Smooth muscle cell (in vitro differentiated cells): Measurements from ENCODE around the gene RASAL2. TPM values are rescaled to one million over a fixed set of nuclear protein-coding genes. Genes with fewer than 3 reads are reported as not detected.

ENCODE experiments used
- DNase-seq: peaks from one replicate; lab custom pipeline; 2025; ENCODE audit not compliant: unreplicated experiment; lab: John Stamatoyannopoulos, UW
- H2AFZ ChIP-seq: fragments of 200-600 bp; sonication (generic); 2 replicates; pipeline ENCODE4 v1.6.0; 2016; ENCODE audit warnings: antibody characterized with exemption, low read depth, mild to moderate bottlenecking
- H3F3A ChIP-seq: fragments of 200-600 bp; sonication (generic); 2 replicates; pipeline ENCODE4 v1.6.0; 2017; ENCODE audit warnings: antibody characterized with exemption, low read depth
- H3K27ac ChIP-seq: fragments of 200-600 bp; sonication (generic); 2 replicates; pipeline ENCODE4 v1.5.1; 2016; ENCODE audit warnings: low read depth, mild to moderate bottlenecking
- H3K27me3 ChIP-seq: fragments of 200-600 bp; sonication (generic); 2 replicates; pipeline ENCODE4 v1.6.1; 2016; ENCODE audit warnings: low read depth, mild to moderate bottlenecking
- H3K36me3 ChIP-seq: fragments of 200-600 bp; sonication (generic); 2 replicates; pipeline ENCODE4 v1.5.1; 2016; ENCODE audit warnings: low read depth
- H3K4me1 ChIP-seq: fragments of 200-600 bp; sonication (generic); 2 replicates; pipeline ENCODE4 v1.5.1; 2016; ENCODE audit warnings: low read depth
- H3K4me2 ChIP-seq: fragments of 200-600 bp; sonication (generic); 2 replicates; pipeline ENCODE4 v1.6.0; 2016; ENCODE audit warnings: mild to moderate bottlenecking
- H3K4me3 ChIP-seq: fragments of 200-600 bp; sonication (generic); 2 replicates; pipeline ENCODE4 v1.5.1; 2016; ENCODE audit warnings: mild to moderate bottlenecking
- H3K79me2 ChIP-seq: fragments of 200-600 bp; sonication (generic); 2 replicates; pipeline ENCODE4 v1.6.0; 2016; ENCODE audit warnings: low read depth, mild to moderate bottlenecking
- H3K9ac ChIP-seq: fragments of 200-600 bp; sonication (generic); 2 replicates; pipeline ENCODE4 v1.6.0; 2016; ENCODE audit warnings: low read depth
- H3K9me3 ChIP-seq: fragments of 200-600 bp; sonication (generic); replicated peaks from 2 replicates; pipeline ENCODE4 v1.5.1; 2016; ENCODE audit warnings: low read depth
- H4K20me1 ChIP-seq: fragments of 200-600 bp; sonication (generic); 2 replicates; pipeline ENCODE4 v1.6.0; 2016; ENCODE audit warnings: low read depth
- WGBS: methylation state at CpG from one replicate; pipeline ENCODE4 v1.1.7; 2016; ENCODE audit warnings: low lambda C conversion rate; 5-methylcytosine and 5-hydroxymethylcytosine counted together
- polyA plus RNA-seq: library from polyadenylated mRNA; unstranded; fragments of >200 nt; fragmentation: Nextera tagmentation; extraction: Ambion mirVana; gene quantifications from 2 replicates; pipeline ENCODE4 v1.2.1, GENCODE V29; 2016
- total RNA-seq: library from RNA; depleted of rRNA; stranded (reverse); fragments of >200 nt; gene quantifications from 2 replicates; pipeline ENCODE4 v1.2.3, GENCODE V29; 2014
- TF ChIP-seq, protein P1 (sequence below): fragments of 200-600 bp; sonication (generic); IDR thresholded peaks from 2 replicates; pipeline ENCODE4 v1.5.1; 2017; ENCODE audit warnings: borderline replicate concordance, mild to moderate bottlenecking, antibody characterized with exemption; ENCODE audit not compliant: insufficient read depth, poor library complexity, severe bottlenecking

The RASAL2 gene
- total and polyA plus RNA-seq, 2 experiments from 2014 or later, result 4.3 to 17.6 TPM

DNA sequence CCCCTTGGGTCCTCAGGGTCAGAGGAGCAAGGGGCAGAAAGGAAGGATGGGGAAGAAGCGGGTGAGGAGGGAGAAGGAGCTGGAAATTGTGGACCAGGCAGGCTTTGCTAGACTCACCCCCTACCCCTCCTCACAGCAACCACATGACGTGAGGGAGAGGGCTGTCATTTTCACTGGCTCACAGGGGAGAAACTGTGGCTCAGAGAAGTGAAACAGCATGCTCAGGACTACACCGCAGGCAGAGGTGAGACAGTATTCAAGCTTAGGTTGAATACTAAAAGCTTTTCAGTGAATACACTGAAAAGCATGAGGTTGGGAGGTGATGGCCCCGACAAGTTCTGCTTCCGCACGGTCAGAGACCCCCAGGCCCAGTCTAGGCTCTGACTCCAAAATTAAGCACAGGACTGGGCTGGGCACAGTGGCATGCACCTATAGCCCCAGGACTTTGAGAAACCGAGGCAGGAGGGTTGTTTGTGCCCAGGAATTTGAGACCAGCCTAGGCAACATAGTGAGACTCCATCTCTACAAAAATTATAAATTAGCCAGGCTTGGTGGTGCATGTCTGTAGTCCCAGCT lies 404.1 kb downstream of the RASAL2 start:
- no peak overlapping the region for H2AFZ ChIP-seq
- WGBS, result 93% methylated on average over 7 of the region's 7 CpGs
- H3K27me3 ChIP-seq, result no peaks in the 10 kb centered on the region
- no peaks in the 10 kb centered on the region for H3K4me1 ChIP-seq
- TF ChIP-seq, protein P1, sequence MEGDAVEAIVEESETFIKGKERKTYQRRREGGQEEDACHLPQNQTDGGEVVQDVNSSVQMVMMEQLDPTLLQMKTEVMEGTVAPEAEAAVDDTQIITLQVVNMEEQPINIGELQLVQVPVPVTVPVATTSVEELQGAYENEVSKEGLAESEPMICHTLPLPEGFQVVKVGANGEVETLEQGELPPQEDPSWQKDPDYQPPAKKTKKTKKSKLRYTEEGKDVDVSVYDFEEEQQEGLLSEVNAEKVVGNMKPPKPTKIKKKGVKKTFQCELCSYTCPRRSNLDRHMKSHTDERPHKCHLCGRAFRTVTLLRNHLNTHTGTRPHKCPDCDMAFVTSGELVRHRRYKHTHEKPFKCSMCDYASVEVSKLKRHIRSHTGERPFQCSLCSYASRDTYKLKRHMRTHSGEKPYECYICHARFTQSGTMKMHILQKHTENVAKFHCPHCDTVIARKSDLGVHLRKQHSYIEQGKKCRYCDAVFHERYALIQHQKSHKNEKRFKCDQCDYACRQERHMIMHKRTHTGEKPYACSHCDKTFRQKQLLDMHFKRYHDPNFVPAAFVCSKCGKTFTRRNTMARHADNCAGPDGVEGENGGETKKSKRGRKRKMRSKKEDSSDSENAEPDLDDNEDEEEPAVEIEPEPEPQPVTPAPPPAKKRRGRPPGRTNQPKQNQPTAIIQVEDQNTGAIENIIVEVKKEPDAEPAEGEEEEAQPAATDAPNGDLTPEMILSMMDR, result no peak
- H3K9me3 ChIP-seq, result no peaks in the 10 kb centered on the region
- no peaks in the 10 kb centered on the region for H3F3A ChIP-seq
- H3K4me2 ChIP-seq, result no peak overlapping the region
- H3K79me2 ChIP-seq, result no peaks in the 10 kb centered on the region
- no peak overlapping the region for H3K27ac ChIP-seq
- no peak for DNase-seq
- no peaks in the 10 kb centered on the region for H3K36me3 ChIP-seq
- H3K9ac ChIP-seq, result no peak overlapping the region
- H3K4me3 ChIP-seq, result no peak overlapping the region
- no peaks in the 10 kb centered on the region for H4K20me1 ChIP-seq

DNA sequence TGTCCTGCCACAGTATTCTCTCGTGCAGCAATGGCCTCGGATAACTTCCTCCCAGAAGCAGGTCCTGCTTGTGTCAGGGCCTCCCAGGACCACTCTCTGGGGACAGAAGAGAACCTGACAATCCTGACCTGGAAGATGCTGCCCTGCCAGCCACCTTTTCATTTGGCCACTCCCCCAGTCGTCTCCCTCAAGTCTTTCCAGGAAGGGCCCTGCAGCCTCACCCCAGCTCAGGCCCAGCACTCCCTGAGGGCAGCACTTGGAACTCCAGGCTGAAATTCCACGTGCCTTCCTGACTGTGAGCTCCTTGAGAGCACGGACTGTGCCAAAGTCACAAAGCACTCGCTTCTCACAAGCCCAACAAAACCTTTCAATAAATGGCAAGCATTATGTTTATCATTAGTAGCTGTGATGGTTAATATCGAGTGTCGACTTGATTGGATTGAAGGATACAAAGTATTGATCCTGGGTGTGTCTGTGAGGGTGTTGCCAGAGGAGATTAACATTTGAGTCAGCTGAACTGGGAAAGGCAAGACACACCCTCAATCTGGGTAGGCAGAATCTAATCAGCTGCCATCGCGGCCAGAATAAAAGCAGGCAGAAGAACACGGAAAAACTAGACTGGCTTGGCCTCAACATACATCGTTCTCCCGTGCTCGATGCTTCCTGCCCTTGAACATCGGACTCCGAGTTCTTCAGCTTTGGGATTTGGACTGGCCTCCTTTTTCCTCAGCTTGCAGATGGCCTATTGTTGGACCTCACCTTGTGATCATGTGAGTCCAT lies 405.2 kb downstream of the RASAL2 start:
- H3K9me3 ChIP-seq, result no peaks in the 10 kb centered on the region
- no peak overlapping the region for H3K4me2 ChIP-seq
- H4K20me1 ChIP-seq, result no peaks in the 10 kb centered on the region
- no peak for DNase-seq
- H3K27ac ChIP-seq, result no peak overlapping the region
- no peaks in the 10 kb centered on the region for H3F3A ChIP-seq
- H3K9ac ChIP-seq, result no peak overlapping the region
- no peaks in the 10 kb centered on the region for H3K27me3 ChIP-seq
- H3K36me3 ChIP-seq, result no peaks in the 10 kb centered on the region
- no peak overlapping the region for H3K4me3 ChIP-seq
- no peaks in the 10 kb centered on the region for H3K79me2 ChIP-seq
- TF ChIP-seq, protein P1, result no peak
- WGBS, result 90% methylated on average over 16 of the region's 16 CpGs
- H2AFZ ChIP-seq, result no peak overlapping the region
- H3K4me1 ChIP-seq, result no peaks in the 10 kb centered on the region

DNA sequence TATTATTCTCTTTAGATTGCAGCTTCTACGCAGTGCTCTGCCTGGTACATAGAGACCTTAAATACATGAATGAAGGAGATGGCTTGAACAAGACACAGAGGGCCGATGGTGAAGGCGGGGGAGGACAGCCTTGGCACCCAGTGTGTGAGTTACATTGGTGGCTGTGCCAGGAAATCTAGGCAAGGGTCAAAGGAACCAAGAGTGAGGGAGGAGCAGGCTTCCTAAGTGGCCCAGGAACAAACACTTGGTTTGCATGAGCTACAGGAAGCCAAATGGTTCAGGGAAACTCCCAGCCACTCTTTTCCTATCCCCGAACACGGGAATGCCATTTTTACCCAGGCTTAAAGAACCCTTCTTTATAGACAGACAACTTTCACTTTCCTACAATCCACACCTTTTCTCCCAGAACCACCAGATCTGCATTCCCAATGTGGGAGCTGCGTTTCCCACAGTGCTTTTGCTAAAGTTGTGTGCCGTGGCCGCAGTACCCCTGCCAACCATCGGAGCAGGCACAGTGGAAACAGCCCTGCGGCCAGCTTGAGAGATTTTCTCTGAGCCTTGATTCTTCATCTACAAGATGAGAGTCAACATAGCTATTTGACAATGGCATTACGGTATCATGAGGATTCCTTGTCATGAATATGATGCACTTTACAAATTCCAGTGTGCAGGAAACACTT lies 406.3 kb downstream of the RASAL2 start:
- H3K4me2 ChIP-seq, result no peak overlapping the region
- no peaks in the 10 kb centered on the region for H3K36me3 ChIP-seq
- H4K20me1 ChIP-seq, result no peaks in the 10 kb centered on the region
- TF ChIP-seq, protein P1, result peak; percentile 13
- no peaks in the 10 kb centered on the region for H3K27me3 ChIP-seq
- DNase-seq, result no peak
- H3K9ac ChIP-seq, result no peak overlapping the region
- no peaks in the 10 kb centered on the region for H3K4me1 ChIP-seq
- no peak overlapping the region for H3K4me3 ChIP-seq
- H3K79me2 ChIP-seq, result no peaks in the 10 kb centered on the region
- H3K9me3 ChIP-seq, result no peaks in the 10 kb centered on the region
- H3K27ac ChIP-seq, result no peak overlapping the region
- 86% methylated on average over 11 of the region's 11 CpGs for WGBS
- no peaks in the 10 kb centered on the region for H3F3A ChIP-seq
- no peak overlapping the region for H2AFZ ChIP-seq
